SH-SY5Y (cell line): ENCODE measurements around the gene MAP7D2.
A peak's percentile ranks its signal among the peaks of the same experiment; 100 is the strongest.

Source experiments
- GATA2 ChIP-seq: IDR thresholded peaks from 2 replicates; pipeline ENCODE4 v1.6.1; 2011; ENCODE audit warnings: mild to moderate bottlenecking, low read depth, low read length
- GATA3 ChIP-seq: IDR thresholded peaks from 2 replicates; pipeline ENCODE4 v1.6.1; 2011; ENCODE audit warnings: low read depth, mild to moderate bottlenecking, low read length, moderate library complexity

The MAP7D2 gene

DNA sequence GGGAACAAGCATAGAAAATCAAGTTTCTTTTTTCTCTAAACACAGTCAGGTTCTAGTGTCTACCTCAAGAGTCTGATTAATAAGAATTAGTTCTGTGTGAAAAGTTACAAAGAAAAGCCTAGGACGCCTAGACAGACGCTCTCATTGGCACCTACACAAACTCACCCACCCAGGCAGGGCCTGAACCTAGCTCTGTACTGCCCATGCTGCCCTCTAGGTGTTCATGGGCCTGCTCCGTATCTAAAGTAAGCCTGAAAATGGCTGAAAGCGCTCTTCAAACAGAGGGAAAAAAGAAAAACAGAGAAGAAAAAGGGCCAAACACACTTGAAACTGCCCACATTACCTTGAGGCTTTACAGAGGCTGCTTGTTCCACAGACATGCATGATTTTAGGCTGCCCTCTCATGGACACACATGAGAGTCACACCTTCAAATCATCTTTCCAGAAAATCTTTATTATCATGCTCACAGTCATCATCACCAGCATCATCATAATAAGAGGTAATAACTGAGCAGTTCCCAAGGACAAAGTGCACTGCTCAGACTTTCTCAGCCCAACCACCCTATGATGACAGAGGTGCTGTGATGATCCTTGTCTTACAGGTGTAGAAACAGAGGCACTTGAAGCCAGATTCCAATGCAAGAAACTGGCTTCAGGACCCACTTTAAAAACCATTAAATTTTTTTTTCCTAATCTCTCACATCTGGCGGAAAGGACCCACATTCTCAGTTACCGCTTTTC, 49.6 kb downstream of the MAP7D2 start:
- TF ChIP-seq GATA2 (no peak), GATA3 (no peak)

DNA sequence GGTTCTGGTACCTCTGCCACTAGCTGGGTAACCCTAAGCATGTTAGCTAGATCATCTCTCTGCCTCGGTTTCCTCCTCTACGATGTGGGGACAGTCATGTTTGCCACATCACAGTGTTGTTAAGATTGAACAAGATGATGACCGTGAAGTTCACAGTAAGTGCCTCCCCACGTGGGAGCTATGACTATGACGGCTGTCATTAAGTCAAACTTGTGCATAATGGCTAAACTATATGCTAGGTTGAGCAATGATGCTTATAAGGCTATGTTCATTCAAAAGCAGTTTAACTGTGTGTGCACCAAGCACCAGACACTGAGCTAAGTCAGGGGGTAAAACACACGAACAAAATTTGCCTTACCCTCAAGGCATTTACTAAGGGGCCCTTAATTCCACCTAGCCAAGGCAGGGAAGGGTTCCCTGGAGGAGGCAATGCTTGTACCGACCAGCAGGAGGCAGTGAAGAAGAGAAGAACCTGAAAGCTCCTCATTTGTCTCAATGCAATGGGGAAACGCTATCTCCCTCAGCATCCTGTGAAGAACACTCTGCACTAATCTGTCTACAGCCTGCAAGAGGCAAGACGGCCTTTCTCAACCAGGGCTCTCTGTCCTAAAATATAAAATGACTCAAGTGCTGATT, 52.9 kb downstream of the MAP7D2 start:
- TF ChIP-seq GATA3 (no peak), GATA2 (no peak)

DNA sequence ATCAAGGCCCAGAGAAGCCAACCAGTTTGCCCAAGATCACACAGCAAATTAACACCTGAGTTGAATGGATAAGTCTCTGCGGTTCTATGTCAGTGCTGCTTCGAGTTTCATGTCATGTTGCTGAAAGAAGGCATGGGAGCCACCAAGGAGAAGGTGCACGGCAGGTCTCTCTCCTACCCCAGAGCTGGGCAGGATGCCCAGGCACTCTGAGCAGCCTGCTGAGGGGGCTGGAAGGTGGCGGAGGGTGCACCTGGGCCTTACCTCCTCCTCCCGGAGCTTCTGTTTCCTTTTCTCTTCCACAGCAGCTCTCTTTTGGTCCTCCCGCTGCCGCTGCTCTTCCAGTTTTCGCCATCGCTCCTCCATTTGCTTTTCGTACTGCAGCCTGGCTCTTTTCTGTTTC, 53.6 kb downstream of the MAP7D2 start:
- no peak for TF ChIP-seq GATA2
- TF ChIP-seq GATA3: no peak

- TF ChIP-seq GATA3: no peak
- no peak for TF ChIP-seq GATA2
These were observed 54.9 kb downstream of the MAP7D2 start for GRCh38 chrX:20061855-20062254.

DNA sequence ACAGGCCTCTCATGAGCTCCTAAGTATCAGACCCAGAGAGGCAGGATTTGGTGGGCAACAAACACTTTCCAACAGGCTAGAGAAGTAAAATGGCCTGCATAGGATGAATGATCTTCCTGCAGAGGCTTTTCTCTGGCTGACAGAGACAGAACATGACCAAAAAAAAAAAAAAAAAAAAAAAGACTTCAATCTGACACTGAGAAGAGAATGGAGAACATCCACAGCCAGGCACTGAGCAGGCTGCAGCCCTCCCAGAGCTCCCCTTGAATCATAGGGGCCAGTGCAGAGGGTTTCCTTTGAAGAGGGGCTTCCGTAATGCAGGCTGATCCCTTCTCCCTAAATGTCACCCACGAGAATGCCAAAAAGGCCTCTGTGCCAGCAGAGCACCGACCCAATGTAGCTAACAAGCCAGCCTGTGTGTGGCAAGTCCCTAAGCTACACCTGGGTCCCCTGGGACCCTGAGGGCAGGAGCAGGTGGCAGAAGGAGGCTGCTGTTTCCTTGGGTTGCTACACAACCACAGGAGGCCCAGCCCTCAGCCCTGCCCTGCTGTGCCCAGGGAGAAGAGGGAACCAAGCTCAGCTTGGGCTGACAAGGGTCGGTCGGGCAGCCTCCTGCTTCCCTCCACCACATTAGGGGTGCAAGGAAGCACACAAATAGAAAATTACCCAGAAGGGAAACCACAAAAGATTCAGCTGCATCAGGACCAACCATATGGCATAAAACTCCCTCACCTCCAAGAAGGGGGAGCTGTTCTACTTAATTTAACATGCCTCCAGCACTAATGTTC, 55.6 kb downstream of the MAP7D2 start:
- no peak for TF ChIP-seq GATA2
- no peak for TF ChIP-seq GATA3

DNA sequence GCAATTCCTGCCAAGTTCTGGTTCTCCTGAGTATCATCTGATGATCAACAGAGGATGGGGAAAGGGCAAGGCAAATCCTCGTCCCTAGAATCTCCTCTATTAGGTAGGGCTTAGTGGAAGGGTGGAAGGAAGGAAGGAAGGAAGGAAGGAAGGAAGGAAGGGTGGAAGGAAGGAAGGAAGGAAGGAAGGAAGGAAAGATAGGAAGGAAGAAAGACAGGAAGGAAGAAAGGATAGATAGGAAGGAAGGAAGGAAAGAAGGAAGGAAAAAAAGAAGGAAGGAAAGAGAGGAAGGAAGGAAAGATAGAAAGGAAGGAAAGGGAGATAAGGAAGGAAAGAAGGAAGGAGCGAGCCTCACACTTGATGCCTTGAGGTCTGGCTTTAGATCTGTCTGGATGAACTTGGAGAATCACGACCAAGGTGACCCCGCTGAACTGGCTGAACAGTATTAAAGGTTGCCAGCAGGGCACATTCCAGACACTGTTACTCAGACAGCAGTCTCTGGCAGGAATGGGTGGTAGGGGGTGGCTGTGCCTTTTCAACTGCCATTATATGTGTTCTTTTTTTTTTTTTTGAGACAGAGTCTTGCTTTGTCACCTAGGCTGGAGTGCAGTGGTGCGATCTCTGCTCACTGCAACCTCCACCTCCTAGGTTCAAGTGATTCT, 57.1 kb downstream of the MAP7D2 start:
- TF ChIP-seq GATA2 (no peak), GATA3 (no peak)

- TF ChIP-seq GATA3 (no peak), GATA2 (no peak)
These were observed 59.2 kb downstream of the MAP7D2 start for GRCh38 chrX:20057479-20057878.

- TF ChIP-seq GATA3 (no peak), GATA2 (no peak)
These were observed 60.0 kb downstream of the MAP7D2 start for GRCh38 chrX:20056704-20057103.

- TF ChIP-seq GATA3 (no peak), GATA2 (no peak)
These were observed 63.2 kb downstream of the MAP7D2 start for GRCh38 chrX:20053537-20053936.

- TF ChIP-seq GATA2: no peak
- no peak for TF ChIP-seq GATA3
These were observed 69.8 kb downstream of the MAP7D2 start for GRCh38 chrX:20046864-20047263.

- TF ChIP-seq GATA3 (no peak), GATA2 (no peak)
These were observed 70.5 kb downstream of the MAP7D2 start for GRCh38 chrX:20046223-20046622.

DNA sequence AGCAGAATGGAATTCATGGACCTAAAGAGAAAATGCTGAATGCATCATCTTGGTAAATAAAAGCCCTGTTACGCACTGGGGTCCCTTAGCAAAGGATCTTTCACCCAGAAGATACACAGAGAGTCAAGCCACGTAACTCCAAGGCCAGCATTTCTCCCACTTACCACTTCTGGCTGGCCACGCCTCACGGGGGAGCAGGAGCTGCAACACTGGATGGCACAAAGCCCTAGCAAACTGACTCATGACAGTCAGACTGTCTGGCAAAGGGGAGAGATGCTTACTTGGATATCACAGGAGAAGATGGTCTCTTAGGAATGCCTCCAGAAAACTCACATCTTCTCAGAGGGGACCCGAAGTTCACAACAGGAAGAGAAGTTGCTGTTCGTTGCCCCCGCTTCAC, 74.5 kb downstream of the MAP7D2 start:
- TF ChIP-seq GATA2 (no peak), GATA3 (no peak)

GRCh38 chrX:20038966-20039365, 77.7 kb downstream of the MAP7D2 start:
- TF ChIP-seq GATA2 (no peak), GATA3 (no peak)

DNA sequence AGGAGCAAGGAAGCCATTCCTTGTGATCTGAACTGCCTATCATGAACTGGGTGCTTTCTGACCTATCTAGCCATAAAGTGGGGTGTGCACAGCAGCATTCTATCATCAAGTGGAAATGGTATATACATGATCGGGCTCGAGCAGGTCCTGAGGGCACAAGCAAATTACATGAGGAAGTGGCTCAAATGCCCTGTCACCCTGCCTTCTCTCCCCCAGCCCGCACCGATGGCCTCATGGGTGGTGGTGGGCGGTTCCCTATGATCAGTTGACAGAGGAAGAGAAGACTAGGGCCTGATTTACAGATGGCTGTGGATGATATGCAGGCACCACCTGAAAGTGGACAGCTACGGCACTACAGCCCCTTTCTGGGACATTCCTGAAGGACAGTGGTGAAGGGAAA, 79.5 kb downstream of the MAP7D2 start:
- TF ChIP-seq GATA2: no peak
- no peak for TF ChIP-seq GATA3

GRCh38 chrX:20032201-20032600, 84.5 kb downstream of the MAP7D2 start:
- TF ChIP-seq GATA3 (peak; percentile 66), GATA2 (peak; percentile 84)
